GM23338 (cell line): ENCODE results near the gene GART. TPM values are rescaled to one million over a fixed set of nuclear protein-coding genes. Genes with fewer than 3 reads are reported as not detected.

Experiments used
- ATAC-seq: fragments of 200-7000 bp; cut with Tn5 transposase; 3 replicates; pipeline ENCODE4 v1.9.1; 2020
- DNase-seq: peaks from one replicate; pipeline ENCODE4 v3.0.0-alpha.2; 2015; ENCODE audit warnings: low spot score
- H2AFZ ChIP-seq: fragments of 200-600 bp; sonication (generic); 2 replicates; pipeline ENCODE4 v1.8.0; 2016; ENCODE audit warnings: antibody characterized with exemption, mild to moderate bottlenecking, moderate library complexity
- H3F3A ChIP-seq: fragments of 200-600 bp; sonication (generic); replicated peaks from 2 replicates; pipeline ENCODE4 v1.8.0; 2017; ENCODE audit warnings: antibody characterized with exemption, mixed run types, low read depth
- H3K27ac ChIP-seq: fragments of 200-600 bp; sonication (generic); 2 replicates; pipeline ENCODE4 v1.6.1; 2016; ENCODE audit warnings: low read depth
- H3K27me3 ChIP-seq: fragments of 200-600 bp; sonication (generic); 2 replicates; pipeline ENCODE4 v1.8.0; 2016; ENCODE audit warnings: mild to moderate bottlenecking, mixed run types, moderate library complexity; ENCODE audit not compliant: insufficient read depth
- H3K36me3 ChIP-seq: fragments of 200-600 bp; sonication (generic); 2 replicates; pipeline ENCODE4 v1.8.0; 2016; ENCODE audit warnings: mild to moderate bottlenecking; ENCODE audit not compliant: insufficient read depth
- H3K4me1 ChIP-seq: fragments of 200-600 bp; sonication (generic); 2 replicates; pipeline ENCODE4 v1.8.0; 2016; ENCODE audit warnings: mild to moderate bottlenecking, moderate library complexity; ENCODE audit not compliant: insufficient read depth
- H3K4me2 ChIP-seq: fragments of 200-600 bp; sonication (generic); 2 replicates; pipeline ENCODE4 v1.7.1; 2017; ENCODE audit warnings: mixed run types
- H3K4me3 ChIP-seq: fragments of 200-600 bp; sonication (generic); 2 replicates; pipeline ENCODE4 v1.6.1; 2016; ENCODE audit warnings: mixed run types
- H3K79me2 ChIP-seq: fragments of 200-600 bp; sonication (generic); replicated peaks from 2 replicates; pipeline ENCODE4 v1.8.0; 2017; ENCODE audit warnings: mild to moderate bottlenecking; ENCODE audit not compliant: insufficient read depth
- H3K9me2 ChIP-seq: fragments of 200-600 bp; sonication (generic); 2 replicates; pipeline ENCODE4 v1.8.0; 2017; ENCODE audit not compliant: insufficient read depth
- H4K20me1 ChIP-seq: fragments of 200-600 bp; sonication (generic); replicated peaks from 2 replicates; pipeline ENCODE4 v1.8.0; 2017; ENCODE audit warnings: mild to moderate bottlenecking; ENCODE audit not compliant: insufficient read depth
- H3K27ac Mint-ChIP-seq: 2 replicates; pipeline ENCODE4 v1.8.0; 2020; ENCODE audit warnings: inconsistent platforms, mild to moderate bottlenecking, moderate library complexity, mixed read lengths
- H3K27me3 Mint-ChIP-seq: 3 replicates; pipeline ENCODE4 v1.8.0; 2022; ENCODE audit warnings: low read depth, mild to moderate bottlenecking, moderate library complexity, mixed read lengths, inconsistent platforms; ENCODE audit not compliant: insufficient read depth, poor library complexity
- H3K36me3 Mint-ChIP-seq: 3 replicates; pipeline ENCODE4 v1.8.0; 2021; ENCODE audit warnings: low read depth, mild to moderate bottlenecking, inconsistent platforms, moderate library complexity, mixed read lengths
- H3K4me1 Mint-ChIP-seq: 3 replicates; pipeline ENCODE4 v1.8.0; 2020; ENCODE audit warnings: mild to moderate bottlenecking, inconsistent platforms, mixed read lengths
- H3K4me3 Mint-ChIP-seq: 3 replicates; pipeline ENCODE4 v1.8.0; 2021; ENCODE audit warnings: moderate library complexity, mild to moderate bottlenecking, inconsistent platforms, mixed read lengths
- H3K9me3 Mint-ChIP-seq: 3 replicates; pipeline ENCODE4 v1.8.0; 2020; ENCODE audit warnings: moderate library complexity, mild to moderate bottlenecking, inconsistent platforms, mixed read lengths
- JUNB ChIP-seq: IDR thresholded peaks from one replicate; pipeline ENCODE4 v1.6.1; 2016; ENCODE audit warnings: antibody characterized with exemption; ENCODE audit not compliant: unreplicated experiment
- NANOG ChIP-seq: IDR thresholded peaks from 2 replicates; pipeline ENCODE4 v1.6.1; 2016; ENCODE audit warnings: antibody characterized with exemption, borderline replicate concordance
- POLR2AphosphoS5 ChIP-seq: IDR thresholded peaks from 2 replicates; pipeline ENCODE4 v1.6.1; 2016; ENCODE audit warnings: antibody characterized with exemption, low read depth
- polyA plus RNA-seq: library from polyadenylated mRNA; unstranded; fragments of >200 nt; fragmentation: Nextera tagmentation; extraction: Ambion mirVana; gene quantifications from 2 replicates; pipeline ENCODE4 v1.2.1, GENCODE V29; 2016
- total RNA-seq: library from RNA; depleted of rRNA; stranded (reverse); fragments of >200 nt; shearing (Covaris generic); gene quantifications from 2 replicates; pipeline ENCODE4 v1.2.3, GENCODE V29; 2014
- TF ChIP-seq, protein P1 (sequence below): IDR thresholded peaks from one replicate; pipeline ENCODE4 v1.6.1; 2018; ENCODE audit warnings: antibody characterized with exemption; ENCODE audit not compliant: unreplicated experiment
- TF ChIP-seq, protein P2 (sequence below): IDR thresholded peaks from 2 replicates; pipeline ENCODE4 v1.6.1; 2016; ENCODE audit warnings: antibody characterized with exemption
- TF ChIP-seq, protein P3 (sequence below), 2 experiments: fragments of 200-600 bp in 1 of 2; sonication (generic) in 1 of 2; conservative IDR thresholded peaks; 2 replicates each; pipeline versions ENCODE4 v1.5.1 to v1.6.1; 2016 to 2017; ENCODE audit warnings: antibody characterized with exemption in 2 of 2, low read depth in 2 of 2, mild to moderate bottlenecking in 2 of 2, moderate library complexity in 1 of 2

Gene GART
- total and polyA plus RNA-seq, 2 experiments from 2014 or later: 87.6 to 224 TPM

DNA sequence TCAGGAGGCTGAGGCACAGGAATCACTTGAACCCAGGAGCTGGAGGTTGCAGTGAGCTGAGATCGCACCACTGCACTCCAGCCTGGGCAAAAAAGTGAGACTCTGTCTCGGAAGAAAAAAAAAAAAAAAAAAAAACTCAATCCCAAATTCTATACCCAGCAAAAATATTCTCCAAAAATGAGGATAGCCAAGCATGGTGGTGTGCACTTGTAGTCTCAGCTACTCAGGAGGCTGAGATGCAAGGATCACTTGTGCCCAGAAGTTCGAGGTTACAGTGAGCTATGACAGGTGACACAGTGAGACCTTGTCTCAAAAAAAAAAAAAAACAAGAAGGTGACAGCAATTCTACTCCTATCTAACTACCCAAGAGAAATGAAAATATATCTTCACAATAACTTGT lies 68.6 kb downstream of the GART start (continued):
- TF ChIP-seq, protein P1, sequence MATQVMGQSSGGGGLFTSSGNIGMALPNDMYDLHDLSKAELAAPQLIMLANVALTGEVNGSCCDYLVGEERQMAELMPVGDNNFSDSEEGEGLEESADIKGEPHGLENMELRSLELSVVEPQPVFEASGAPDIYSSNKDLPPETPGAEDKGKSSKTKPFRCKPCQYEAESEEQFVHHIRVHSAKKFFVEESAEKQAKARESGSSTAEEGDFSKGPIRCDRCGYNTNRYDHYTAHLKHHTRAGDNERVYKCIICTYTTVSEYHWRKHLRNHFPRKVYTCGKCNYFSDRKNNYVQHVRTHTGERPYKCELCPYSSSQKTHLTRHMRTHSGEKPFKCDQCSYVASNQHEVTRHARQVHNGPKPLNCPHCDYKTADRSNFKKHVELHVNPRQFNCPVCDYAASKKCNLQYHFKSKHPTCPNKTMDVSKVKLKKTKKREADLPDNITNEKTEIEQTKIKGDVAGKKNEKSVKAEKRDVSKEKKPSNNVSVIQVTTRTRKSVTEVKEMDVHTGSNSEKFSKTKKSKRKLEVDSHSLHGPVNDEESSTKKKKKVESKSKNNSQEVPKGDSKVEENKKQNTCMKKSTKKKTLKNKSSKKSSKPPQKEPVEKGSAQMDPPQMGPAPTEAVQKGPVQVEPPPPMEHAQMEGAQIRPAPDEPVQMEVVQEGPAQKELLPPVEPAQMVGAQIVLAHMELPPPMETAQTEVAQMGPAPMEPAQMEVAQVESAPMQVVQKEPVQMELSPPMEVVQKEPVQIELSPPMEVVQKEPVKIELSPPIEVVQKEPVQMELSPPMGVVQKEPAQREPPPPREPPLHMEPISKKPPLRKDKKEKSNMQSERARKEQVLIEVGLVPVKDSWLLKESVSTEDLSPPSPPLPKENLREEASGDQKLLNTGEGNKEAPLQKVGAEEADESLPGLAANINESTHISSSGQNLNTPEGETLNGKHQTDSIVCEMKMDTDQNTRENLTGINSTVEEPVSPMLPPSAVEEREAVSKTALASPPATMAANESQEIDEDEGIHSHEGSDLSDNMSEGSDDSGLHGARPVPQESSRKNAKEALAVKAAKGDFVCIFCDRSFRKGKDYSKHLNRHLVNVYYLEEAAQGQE: no peak
- TF ChIP-seq, protein P2, sequence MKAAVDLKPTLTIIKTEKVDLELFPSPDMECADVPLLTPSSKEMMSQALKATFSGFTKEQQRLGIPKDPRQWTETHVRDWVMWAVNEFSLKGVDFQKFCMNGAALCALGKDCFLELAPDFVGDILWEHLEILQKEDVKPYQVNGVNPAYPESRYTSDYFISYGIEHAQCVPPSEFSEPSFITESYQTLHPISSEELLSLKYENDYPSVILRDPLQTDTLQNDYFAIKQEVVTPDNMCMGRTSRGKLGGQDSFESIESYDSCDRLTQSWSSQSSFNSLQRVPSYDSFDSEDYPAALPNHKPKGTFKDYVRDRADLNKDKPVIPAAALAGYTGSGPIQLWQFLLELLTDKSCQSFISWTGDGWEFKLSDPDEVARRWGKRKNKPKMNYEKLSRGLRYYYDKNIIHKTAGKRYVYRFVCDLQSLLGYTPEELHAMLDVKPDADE: no peak

DNA sequence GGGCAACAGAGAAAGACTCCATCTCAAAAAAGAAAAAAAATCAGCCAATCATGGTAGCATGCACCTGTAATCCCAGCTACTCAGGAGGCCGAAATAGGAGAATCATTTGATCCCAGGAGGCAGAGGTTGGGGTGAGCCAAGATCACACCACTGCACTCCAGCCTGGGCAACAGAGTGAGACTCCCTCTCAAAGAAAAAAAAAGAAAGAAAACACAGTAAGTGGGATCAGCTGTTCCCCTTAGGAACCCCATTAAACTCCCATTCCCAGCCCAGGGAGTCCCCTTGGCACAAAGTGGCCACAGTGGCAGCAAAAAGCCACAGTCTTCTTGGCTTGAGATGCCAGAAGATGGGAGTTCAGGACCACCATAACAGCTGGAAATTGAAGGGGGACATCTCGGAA lies 71.2 kb downstream of the GART start:
- ATAC-seq (no peak), DNase-seq (no peak)
- peaks cover 36% of the 10 kb centered on the region for H3K79me2 ChIP-seq
- Mint-ChIP-seq H3K27me3 (peaks cover 4% of the 10 kb centered on the region), H3K4me3 (no peak overlapping the region), H3K36me3 (no peaks in the 10 kb centered on the region), H3K4me1 (no peaks in the 10 kb centered on the region), H3K27ac (no peak overlapping the region), H3K9me3 (no peaks in the 10 kb centered on the region)
- H3K4me3 ChIP-seq: no peak overlapping the region
- no peaks in the 10 kb centered on the region for H3F3A ChIP-seq
- no peak overlapping the region for H2AFZ ChIP-seq
- H3K4me1 ChIP-seq: no peaks in the 10 kb centered on the region
- peaks cover 6% of the 10 kb centered on the region for H4K20me1 ChIP-seq
- H3K27ac ChIP-seq: no peak overlapping the region
- no peaks in the 10 kb centered on the region for H3K27me3 ChIP-seq
- H3K9me2 ChIP-seq: no peaks in the 10 kb centered on the region
- no peak overlapping the region for H3K4me2 ChIP-seq
- no peaks in the 10 kb centered on the region for H3K36me3 ChIP-seq
- TF ChIP-seq, protein P1: no peak
- TF ChIP-seq, protein P2: no peak
- TF ChIP-seq JUNB (no peak), NANOG (no peak), POLR2AphosphoS5 (no peak)
- TF ChIP-seq, protein P3, sequence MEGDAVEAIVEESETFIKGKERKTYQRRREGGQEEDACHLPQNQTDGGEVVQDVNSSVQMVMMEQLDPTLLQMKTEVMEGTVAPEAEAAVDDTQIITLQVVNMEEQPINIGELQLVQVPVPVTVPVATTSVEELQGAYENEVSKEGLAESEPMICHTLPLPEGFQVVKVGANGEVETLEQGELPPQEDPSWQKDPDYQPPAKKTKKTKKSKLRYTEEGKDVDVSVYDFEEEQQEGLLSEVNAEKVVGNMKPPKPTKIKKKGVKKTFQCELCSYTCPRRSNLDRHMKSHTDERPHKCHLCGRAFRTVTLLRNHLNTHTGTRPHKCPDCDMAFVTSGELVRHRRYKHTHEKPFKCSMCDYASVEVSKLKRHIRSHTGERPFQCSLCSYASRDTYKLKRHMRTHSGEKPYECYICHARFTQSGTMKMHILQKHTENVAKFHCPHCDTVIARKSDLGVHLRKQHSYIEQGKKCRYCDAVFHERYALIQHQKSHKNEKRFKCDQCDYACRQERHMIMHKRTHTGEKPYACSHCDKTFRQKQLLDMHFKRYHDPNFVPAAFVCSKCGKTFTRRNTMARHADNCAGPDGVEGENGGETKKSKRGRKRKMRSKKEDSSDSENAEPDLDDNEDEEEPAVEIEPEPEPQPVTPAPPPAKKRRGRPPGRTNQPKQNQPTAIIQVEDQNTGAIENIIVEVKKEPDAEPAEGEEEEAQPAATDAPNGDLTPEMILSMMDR (conservative IDR thresholded peaks at IDR 0.05; ENCODE audit: low read depth in 2 of 2): no peak
